HEK293T (cell line): ENCODE measurements around the gene PLCH2.

ENCODE experiments used
- CTCF ChIA-PET: fragments of 350-600 bp; formaldehyde crosslinking; extraction: SDS; loops from one replicate; lab custom pipeline; 2021; ENCODE audit warnings: antibody characterized with exemption, inconsistent platforms; lab: Yijun Ruan, JAX
- POLR2A ChIA-PET: fragments of 350-600 bp; formaldehyde crosslinking; extraction: SDS; loops from one replicate; lab custom pipeline; 2020; ENCODE audit warnings: antibody characterized with exemption, inconsistent platforms; lab: Yijun Ruan, JAX
- DNase-seq: peaks from one replicate; pipeline ENCODE4 v3.0.0; 2012; ENCODE audit warnings: mixed read lengths; ENCODE audit errors: extremely low spot score
- ARNT ChIP-seq: fragments of 450-650 bp; IDR thresholded peaks from 2 replicates; pipeline ENCODE4 v1.6.1; 2017; ENCODE audit warnings: mild to moderate bottlenecking
- BHLHE40 ChIP-seq: fragments of 450-650 bp; IDR thresholded peaks from 2 replicates; pipeline ENCODE4 v1.6.1; 2016; ENCODE audit warnings: mild to moderate bottlenecking, moderate library complexity, borderline replicate concordance
- CTBP1 ChIP-seq: fragments of 450-650 bp; IDR thresholded peaks from 2 replicates; pipeline ENCODE4 v1.6.1; 2016; ENCODE audit warnings: borderline replicate concordance
- ELF4 ChIP-seq: fragments of 450-650 bp; IDR thresholded peaks from 2 replicates; pipeline ENCODE4 v1.6.1; 2017; ENCODE audit warnings: antibody characterized with exemption
- FOXA1 ChIP-seq: fragments of 450-650 bp; IDR thresholded peaks from 2 replicates; pipeline ENCODE4 v1.6.1; 2016; ENCODE audit warnings: mild to moderate bottlenecking
- FOXK2 ChIP-seq: fragments of 450-650 bp; IDR thresholded peaks from 2 replicates; pipeline ENCODE4 v1.6.1; 2016; ENCODE audit warnings: mild to moderate bottlenecking
- FOXM1 ChIP-seq: fragments of 450-650 bp; IDR thresholded peaks from 2 replicates; pipeline ENCODE4 v1.6.1; 2017; ENCODE audit warnings: mild to moderate bottlenecking, borderline replicate concordance
- HDGF ChIP-seq: fragments of 450-650 bp; IDR thresholded peaks from 2 replicates; pipeline ENCODE4 v1.6.1; 2017; ENCODE audit warnings: antibody characterized with exemption, borderline replicate concordance
- L3MBTL2 ChIP-seq: fragments of 450-650 bp; conservative IDR thresholded peaks from 2 replicates; pipeline ENCODE4 v1.6.1; 2016; ENCODE audit warnings: mild to moderate bottlenecking
- LEF1 ChIP-seq: fragments of 450-650 bp; IDR thresholded peaks from 2 replicates; pipeline ENCODE4 v1.6.1; 2017; ENCODE audit warnings: mild to moderate bottlenecking, borderline replicate concordance
- NFRKB ChIP-seq: fragments of 450-650 bp; IDR thresholded peaks from 2 replicates; pipeline ENCODE4 v1.6.1; 2016; ENCODE audit warnings: mild to moderate bottlenecking, moderate library complexity
- PKNOX1 ChIP-seq: fragments of 450-650 bp; IDR thresholded peaks from 2 replicates; pipeline ENCODE4 v1.6.1; 2016
- SP1 ChIP-seq: fragments of 450-650 bp; IDR thresholded peaks from 2 replicates; pipeline ENCODE4 v1.6.1; 2017
- SUZ12 ChIP-seq: fragments of 450-650 bp; IDR thresholded peaks from 2 replicates; pipeline ENCODE4 v1.6.1; 2016; ENCODE audit warnings: mild to moderate bottlenecking
- TARDBP ChIP-seq: fragments of 450-650 bp; IDR thresholded peaks from 2 replicates; pipeline ENCODE4 v1.6.1; 2016
- ZNF384 ChIP-seq: fragments of 450-650 bp; IDR thresholded peaks from 2 replicates; pipeline ENCODE4 v1.6.1; 2016

Gene PLCH2

GRCh38 chr1:2429780-2430591 lies 46.1 kb upstream of the PLCH2 start:
- ChIA-PET POLR2A (interaction anchor here (0.7 kb wide), 1 partner anchor 9 kb away, joined by 4 read pairs; no protein-coding TSS in a partner anchor), CTCF (interaction anchor here (0.6 to 1.1 kb wide), 2 partner anchors 15 to 878 kb away, joined by 3 to 5 read pairs; no protein-coding TSS in a partner anchor)
- no peak for TF ChIP-seq FOXA1
- TF ChIP-seq ARNT = no peak
- no peak for TF ChIP-seq CTBP1
- TF ChIP-seq LEF1 = no peak
- TF ChIP-seq SUZ12 = no peak
- TF ChIP-seq FOXM1 = no peak
- TF ChIP-seq FOXK2 = no peak
- no peak for TF ChIP-seq ZNF384
- TF ChIP-seq L3MBTL2 = no peak
- no peak for TF ChIP-seq TARDBP
- TF ChIP-seq NFRKB = no peak
- no peak for TF ChIP-seq PKNOX1
- TF ChIP-seq BHLHE40 = no peak
- no peak for TF ChIP-seq ELF4
- no peak for TF ChIP-seq SP1
- no peak for TF ChIP-seq HDGF
- no peak for DNase-seq

- CTCF ChIA-PET = no interaction called here
- TF ChIP-seq SP1 (no peak), ELF4 (no peak), PKNOX1 (no peak), L3MBTL2 (no peak)
- DNase-seq = no peak
- POLR2A ChIA-PET = interaction anchor here (0.7 kb wide), 1 partner anchor 10 kb away, joined by 4 read pairs; no protein-coding TSS in a partner anchor
These were observed 45.5 kb upstream of the PLCH2 start for GRCh38 chr1:2430592-2430973.

- ChIA-PET POLR2A (no interaction called here), CTCF (no interaction called here)
- TF ChIP-seq FOXK2 = no peak
- no peak for TF ChIP-seq SUZ12
- TF ChIP-seq HDGF = no peak
- no peak for TF ChIP-seq L3MBTL2
- TF ChIP-seq ZNF384 = no peak
- no peak for TF ChIP-seq LEF1
- TF ChIP-seq SP1 = no peak
- no peak for TF ChIP-seq ELF4
- TF ChIP-seq FOXM1 = no peak
- TF ChIP-seq BHLHE40 = no peak
- TF ChIP-seq TARDBP = no peak
- no peak for TF ChIP-seq CTBP1
- no peak for TF ChIP-seq PKNOX1
- TF ChIP-seq NFRKB = no peak
- TF ChIP-seq ARNT = no peak
- no peak for TF ChIP-seq FOXA1
- no peak for DNase-seq
These were observed 45.0 kb upstream of the PLCH2 start for GRCh38 chr1:2431103-2431502.

- ChIA-PET CTCF (no interaction called here), POLR2A (no interaction called here)
- TF ChIP-seq ZNF384 (no peak), SP1 (no peak), FOXA1 (no peak), PKNOX1 (no peak), ARNT (no peak), CTBP1 (no peak), SUZ12 (no peak), HDGF (no peak), LEF1 (no peak), L3MBTL2 (no peak)
- DNase-seq = no peak
These were observed 44.6 kb upstream of the PLCH2 start for GRCh38 chr1:2431518-2431917.

- DNase-seq = no peak
- POLR2A ChIA-PET = interaction anchor here (0.8 kb wide), 1 partner anchor 16 kb away, joined by 4 read pairs; no protein-coding TSS in a partner anchor
- TF ChIP-seq TARDBP = no peak
- TF ChIP-seq SP1 = no peak
- no peak for TF ChIP-seq ELF4
- TF ChIP-seq PKNOX1 = no peak
- TF ChIP-seq FOXA1 = no peak
- TF ChIP-seq FOXK2 = no peak
- TF ChIP-seq LEF1 = no peak
- TF ChIP-seq ZNF384 = no peak
- no peak for TF ChIP-seq FOXM1
- no peak for TF ChIP-seq L3MBTL2
- TF ChIP-seq BHLHE40 = no peak
- no peak for TF ChIP-seq CTBP1
- TF ChIP-seq NFRKB = no peak
- CTCF ChIA-PET = no interaction called here
These were observed 43.6 kb upstream of the PLCH2 start for GRCh38 chr1:2432441-2432844.
